HepG2 (cell line): ENCODE measurements around the gene THBS1. TPM values are rescaled to one million over a fixed set of nuclear protein-coding genes. Genes with fewer than 3 reads are reported as not detected.
A peak's percentile ranks its signal among the peaks of the same experiment; 100 is the strongest.

Source experiments
- ATAC-seq: fragments of 200-7000 bp; cut with Tn5 transposase; 3 replicates; pipeline ENCODE4 v1.9.1; 2020; ENCODE audit warnings: mild to moderate bottlenecking, moderate library complexity
- Bru-seq: library from RNA; stranded (reverse); fragments of 400-500 nt; gene quantifications from one replicate; lab custom pipeline; 2021; lab: Mats Ljungman, UMichigan
- BruChase-seq, 2 experiments: library from RNA; stranded (reverse); fragments of 400-500 nt; gene quantifications; one replicate each; lab custom pipeline; 2021; lab: Mats Ljungman, UMichigan
- BruUV-seq: library from RNA; stranded (reverse); fragments of 400-500 nt; replicated peaks from 2 replicates; lab custom pipeline; 2021; lab: Mats Ljungman, UMichigan
- CTCF ChIA-PET: fragments of 300-600 bp; formaldehyde crosslinking; extraction: SDS; loops from one replicate; lab custom pipeline; 2021; ENCODE audit warnings: low total read pairs, inconsistent platforms, low intra/inter-chr PET ratio; lab: Yijun Ruan, JAX
- POLR2A ChIA-PET: fragments of 350-600 bp; sonication (Branson Sonifier 250); formaldehyde crosslinking; loops from one replicate; lab custom pipeline; 2020; ENCODE audit warnings: antibody characterized with exemption, inconsistent platforms; lab: Yijun Ruan, JAX
- DNase-seq: peaks from one replicate; pipeline ENCODE4 v3.0.0-alpha.2; 2015; ENCODE audit warnings: low spot score
- FAIRE-seq: peaks from 3 replicates; lab custom pipeline; 2011; peaks lifted over from hg19 to GRCh38; lab: Jason Lieb, UNC
- H2AFZ ChIP-seq: one replicate; pipeline ENCODE4 v1.6.1; 2011; ENCODE audit warnings: low read length, inconsistent platforms
- H3K27ac ChIP-seq: fragments of 300-600 bp; 3 replicates; pipeline ENCODE4 v1.8.0; 2011; ENCODE audit warnings: mixed run types, mild to moderate bottlenecking, mixed read lengths, low read length, inconsistent platforms; ENCODE audit not compliant: insufficient read depth; ENCODE audit errors: extremely low read length
- H3K27me3 ChIP-seq, 2 experiments: fragments of 200-600 bp in 1 of 2; 2 replicates in 1 of 2; 3 replicates in 1 of 2; pipeline versions ENCODE4 v1.6.0 to v1.8.0; 2011; ENCODE audit warnings: low read length in 2 of 2, mild to moderate bottlenecking in 2 of 2, moderate library complexity in 2 of 2, inconsistent platforms in 1 of 2; ENCODE audit not compliant: insufficient read depth in 2 of 2, control insufficient read depth in 1 of 2
- H3K36me3 ChIP-seq, 2 experiments: fragments of 200-600 bp in 1 of 2; replicated peaks in 1 of 2; 2 replicates in 1 of 2; 3 replicates in 1 of 2; pipeline versions ENCODE4 v1.5.1 to v1.8.0; 2011; ENCODE audit warnings: low read length in 2 of 2, inconsistent platforms in 1 of 2; ENCODE audit not compliant: insufficient read depth in 2 of 2, control insufficient read depth in 1 of 2
- H3K4me1 ChIP-seq: 2 replicates; pipeline ENCODE4 v1.5.1; 2012; ENCODE audit warnings: low read length, inconsistent platforms; ENCODE audit not compliant: insufficient read depth
- H3K4me2 ChIP-seq: 2 replicates; pipeline ENCODE4 v1.6.0; 2011; ENCODE audit warnings: low read depth, low read length, inconsistent platforms
- H3K4me3 ChIP-seq, 3 experiments: fragments of 200-600 bp in 1 of 3; sonication (generic), shearing (Covaris generic) in 1 of 3; replicated peaks in 1 of 3; 2 replicates each; pipeline ENCODE4 v1.5.1; 2011 to 2016; ENCODE audit warnings: low read length in 3 of 3, inconsistent platforms in 2 of 3, low read depth in 2 of 3, mild to moderate bottlenecking in 2 of 3, control low read depth in 1 of 3, mixed read lengths in 1 of 3; ENCODE audit not compliant: insufficient read depth in 1 of 3
- H3K79me2 ChIP-seq: one replicate; pipeline ENCODE4 v1.6.1; 2011; ENCODE audit warnings: low read length, inconsistent platforms; ENCODE audit not compliant: insufficient read depth
- H3K9ac ChIP-seq: 2 replicates; pipeline ENCODE4 v1.6.0; 2011; ENCODE audit warnings: mild to moderate bottlenecking, low read depth, low read length, inconsistent platforms; ENCODE audit not compliant: insufficient read depth
- H3K9me3 ChIP-seq: 2 replicates; pipeline ENCODE4 v1.5.1; 2012; ENCODE audit warnings: mild to moderate bottlenecking, low read length
- H4K20me1 ChIP-seq: 2 replicates; pipeline ENCODE4 v1.6.0; 2011; ENCODE audit warnings: inconsistent platforms, mild to moderate bottlenecking, low read length, moderate library complexity; ENCODE audit not compliant: insufficient read depth
- BCL6 ChIP-seq: IDR thresholded peaks from 2 replicates; pipeline ENCODE4 v1.6.1; 2016; ENCODE audit warnings: missing genetic modification reagents, missing compliant biosample characterization
- CBX1 ChIP-seq: IDR thresholded peaks from one replicate; pipeline ENCODE4 v1.6.1; 2016; ENCODE audit warnings: antibody characterized with exemption, low read depth
- HMG20B ChIP-seq: conservative IDR thresholded peaks from 2 replicates; pipeline ENCODE4 v1.6.1; 2016; ENCODE audit warnings: missing genetic modification reagents, missing compliant biosample characterization
- SSRP1 ChIP-seq: IDR thresholded peaks from 2 replicates; pipeline ENCODE4 v1.6.1; 2016; ENCODE audit warnings: control low read depth
- ZNF746 ChIP-seq: sonication (generic); formaldehyde crosslinking; IDR thresholded peaks from 2 replicates; pipeline ENCODE4 v1.8.0; 2022; ENCODE audit warnings: mild to moderate bottlenecking, missing genetic modification reagents
- WGBS: methylation state at CpG from one replicate; pipeline ENCODE4 v1.1.6; 2017; ENCODE audit warnings: low lambda C conversion rate; 5-methylcytosine and 5-hydroxymethylcytosine counted together
- in situ Hi-C: cut with HindIII; loops from 2 replicates; pipeline ENCODE4 v1.10.0; 2017; ENCODE audit warnings: low pct_unique_long_range_greater_than_20kb; ENCODE audit not compliant: extremely low pct_ligation_motif_present
- intact Hi-C: fragments of 100-400 bp; cut with micrococcal nuclease; formaldehyde crosslinking; loops from one replicate; pipeline ENCODE4 v1.10.0; 2022; ENCODE audit not compliant: unreplicated experiment
- long read RNA-seq, 2 experiments: library from RNA in 1 of 2; library from polyadenylated mRNA in 1 of 2; stranded (forward) in 1 of 2; unstranded in 1 of 2; transcript quantifications; one replicate each; pipeline ENCODE4 v2.0.0, GENCODE V29; 2019 to 2022
- polyA minus RNA-seq, 3 experiments: library from RNA; depleted of rRNA, polyadenylated mRNA; stranded (reverse); fragments of >200 nt; gene quantifications; 2 replicates each; pipeline ENCODE4 v1.2.3, GENCODE V29; 2011; ENCODE audit warnings: low replicate concordance in 1 of 3
- polyA plus RNA-seq, 8 experiments: library from polyadenylated mRNA; depleted of rRNA in 3 of 8; stranded (reverse) in 7 of 8; unstranded in 1 of 8; fragments of >200 nt; fragmentation: Illumina TruSeq in 4 of 8; extraction: Trizol in 4 of 8; gene quantifications; 2 replicates each; pipeline versions ENCODE4 v1.2.1 to v1.2.3, GENCODE V29; 2011 to 2016; ENCODE audit warnings: low read depth in 4 of 8, missing spikeins in 1 of 8, mixed read lengths in 1 of 8; ENCODE audit not compliant: insufficient read depth in 1 of 8
- total RNA-seq, 5 experiments: library from RNA; depleted of rRNA; stranded (reverse); fragments of >200 nt; fragmentation: Illumina TruSeq; extraction: Trizol; gene quantifications; 2 replicates each; pipeline ENCODE4 v1.2.3, GENCODE V29; 2016; ENCODE audit warnings: low read depth in 1 of 5
- TF ChIP-seq, protein P1 (sequence below): IDR thresholded peaks from 2 replicates; pipeline ENCODE4 v1.6.1; 2016; ENCODE audit warnings: low read depth, control low read depth
- TF ChIP-seq, protein P2 (sequence below): IDR thresholded peaks from 2 replicates; pipeline ENCODE4 v1.6.1; 2016; ENCODE audit warnings: missing compliant biosample characterization, missing genetic modification reagents, borderline replicate concordance
- TF ChIP-seq, protein P3 (sequence below): IDR thresholded peaks from 2 replicates; pipeline ENCODE4 v1.6.1; 2016; ENCODE audit warnings: missing biosample characterization, missing genetic modification reagents, low read depth

THBS1 gene
- total RNA-seq (2016; rRNA removed; fragmentation: Illumina TruSeq; extraction: Trizol) (35.6 and 67.1 TPM in 2 replicates), polyA plus RNA-seq (2011; rRNA removed) (54.7 and 64.6 TPM in 2 replicates), polyA minus RNA-seq (2011; rRNA and poly(A)+ RNA removed; ENCODE audit: low replicate concordance) (15.2 and 310 TPM in 2 replicates), Bru-seq, nascent RNA (percentile 98 among the genes with signal in this experiment), BruChase-seq, experiment 1, labeled RNA remaining after a 6-hour chase (percentile 99 among the genes with signal in this experiment), BruChase-seq, experiment 2, labeled RNA remaining after a 2-hour chase (percentile 99 among the genes with signal in this experiment)
- total RNA-seq (2016; cell fraction: cytosol; rRNA removed; fragmentation: Illumina TruSeq; extraction: Trizol; ENCODE audit: low read depth) = 10.4 and 13.6 TPM in 2 replicates
- 31.2 and 67.2 TPM in 2 replicates for total RNA-seq (2016; cell fraction: insoluble cytoplasmic fraction; rRNA removed; fragmentation: Illumina TruSeq; extraction: Trizol)
- total RNA-seq (2016; cell fraction: membrane; rRNA removed; fragmentation: Illumina TruSeq; extraction: Trizol) = 12.7 and 15.5 TPM in 2 replicates
- 154 and 191 TPM in 2 replicates for total RNA-seq (2016; cell fraction: nucleus; rRNA removed; fragmentation: Illumina TruSeq; extraction: Trizol)
- polyA plus RNA-seq (2011; cell fraction: cytosol; rRNA removed) = 18.4 and 18.6 TPM in 2 replicates
- 258 and 353 TPM in 2 replicates for polyA plus RNA-seq (2011; cell fraction: nucleus; rRNA removed)
- 14.5 and 32.8 TPM in 2 replicates for polyA plus RNA-seq (2012)
- 1.0 and 1.3 TPM in 2 replicates for polyA plus RNA-seq (2016; cell fraction: cytosol; fragmentation: Illumina TruSeq; extraction: Trizol; ENCODE audit: low read depth)
- 13.5 and 17.7 TPM in 2 replicates for polyA plus RNA-seq (2016; cell fraction: insoluble cytoplasmic fraction; fragmentation: Illumina TruSeq; extraction: Trizol; ENCODE audit: low read depth)
- 1.9 and 2.6 TPM in 2 replicates for polyA plus RNA-seq (2016; cell fraction: membrane; fragmentation: Illumina TruSeq; extraction: Trizol; ENCODE audit: low read depth)
- 147 and 163 TPM in 2 replicates for polyA plus RNA-seq (2016; cell fraction: nucleus; fragmentation: Illumina TruSeq; extraction: Trizol; ENCODE audit: insufficient read depth, low read depth)
- 142 and 165 TPM in 2 replicates for polyA minus RNA-seq (2011; cell fraction: cytosol; rRNA and poly(A)+ RNA removed)
- polyA minus RNA-seq (2011; cell fraction: nucleus; rRNA and poly(A)+ RNA removed) = 395 and 466 TPM in 2 replicates
- long read RNA-seq, experiment 1, partial matches to known transcripts = 5 of 10 reads
- long read RNA-seq, experiment 1, other reads (novel, unspliced or antisense) = 5 of 10 reads
- long read RNA-seq, experiment 2, full-length matches to known transcripts = 21 of 92 reads
- long read RNA-seq, experiment 2, partial matches to known transcripts = 19 of 92 reads
- long read RNA-seq, experiment 2, other reads (novel, unspliced or antisense) = 52 of 92 reads

DNA sequence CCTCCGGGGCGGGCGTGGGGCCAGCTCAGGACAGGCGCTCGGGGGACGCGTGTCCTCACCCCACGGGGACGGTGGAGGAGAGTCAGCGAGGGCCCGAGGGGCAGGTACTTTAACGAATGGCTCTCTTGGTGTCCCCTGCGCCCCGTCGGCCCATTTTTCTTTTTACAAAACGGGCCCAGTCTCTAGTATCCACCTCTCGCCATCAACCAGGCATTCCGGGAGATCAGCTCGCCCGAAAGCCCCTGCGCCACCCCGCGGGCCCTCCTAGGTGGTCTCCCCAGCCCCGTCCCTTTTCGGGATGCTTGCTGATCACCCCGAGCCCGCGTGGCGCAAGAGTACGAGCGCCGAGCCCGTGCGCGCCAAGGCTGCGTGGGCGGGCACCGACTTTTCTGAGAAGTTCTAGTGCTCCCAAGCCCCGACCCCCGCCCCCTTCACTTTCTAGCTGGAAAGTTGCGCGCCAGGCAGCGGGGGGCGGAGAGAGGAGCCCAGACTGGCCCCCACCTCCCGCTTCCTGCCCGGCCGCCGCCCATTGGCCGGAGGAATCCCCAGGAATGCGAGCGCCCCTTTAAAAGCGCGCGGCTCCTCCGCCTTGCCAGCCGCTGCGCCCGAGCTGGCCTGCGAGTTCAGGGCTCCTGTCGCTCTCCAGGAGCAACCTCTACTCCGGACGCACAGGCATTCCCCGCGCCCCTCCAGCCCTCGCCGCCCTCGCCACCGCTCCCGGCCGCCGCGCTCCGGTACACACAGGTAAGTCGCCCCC is at the start of gene THBS1:
Gene THBS1, plus strand, starts transcription at position 595 of the 757 bp plus-strand sequence. CDS start 779 bp downstream, outside the sequence.
- ATAC-seq (peak; percentile 74), DNase-seq (peak; percentile 81), FAIRE-seq (no peak)
- ChIA-PET POLR2A (interaction anchor here (0.7 to 3.7 kb wide), 18 partner anchors 9 to 707 kb away, joined by 3 to 50 read pairs (median 5); no protein-coding TSS in a partner anchor), CTCF (interaction anchor here (1.1 to 3.2 kb wide), 5 partner anchors 267 to 873 kb away, joined by 3 to 26 read pairs (median 13); no protein-coding TSS in a partner anchor)
- BruUV-seq = TSS peak; percentile 73
- H3K4me1 ChIP-seq = peaks cover 55% of the 10 kb centered on the region
- intact Hi-C loops (loop anchor here (1.0 to 5.0 kb wide), 7 partner anchors 125 to 763 kb away; no protein-coding TSS in a partner anchor), in situ Hi-C loops (loop anchor here (5.0 to 10.0 kb wide), 5 partner anchors 146 to 766 kb away; no protein-coding TSS in a partner anchor)
- H3K4me2 ChIP-seq = peak within 1 kb of the TSS; percentile 92
- peak within 1 kb of the TSS; percentile 64 to 88 (median 67) for H3K4me3 ChIP-seq
- H3K9ac ChIP-seq = peak within 1 kb of the TSS; percentile 78
- peak within 1 kb of the TSS; percentile 65 for H3K27ac ChIP-seq
- WGBS = no CpG with 5 or more reads among the region's 74 CpGs
- peaks cover 13% of the 10 kb centered on the region; the same call in 1 of the 2 replicates for H4K20me1 ChIP-seq
- H3K79me2 ChIP-seq = peaks cover 22% of the 10 kb centered on the region
- H3K9me3 ChIP-seq = no peaks in the 10 kb centered on the region
- H2AFZ ChIP-seq = no peak within 1 kb of the TSS
- peaks cover 0 to 4% of the 10 kb centered on the region in 2 experiments; a peak in 1 of 5 replicates for H3K27me3 ChIP-seq
- peaks cover 6 to 28% of the 10 kb centered on the region in 2 experiments for H3K36me3 ChIP-seq
- TF ChIP-seq, protein P1, sequence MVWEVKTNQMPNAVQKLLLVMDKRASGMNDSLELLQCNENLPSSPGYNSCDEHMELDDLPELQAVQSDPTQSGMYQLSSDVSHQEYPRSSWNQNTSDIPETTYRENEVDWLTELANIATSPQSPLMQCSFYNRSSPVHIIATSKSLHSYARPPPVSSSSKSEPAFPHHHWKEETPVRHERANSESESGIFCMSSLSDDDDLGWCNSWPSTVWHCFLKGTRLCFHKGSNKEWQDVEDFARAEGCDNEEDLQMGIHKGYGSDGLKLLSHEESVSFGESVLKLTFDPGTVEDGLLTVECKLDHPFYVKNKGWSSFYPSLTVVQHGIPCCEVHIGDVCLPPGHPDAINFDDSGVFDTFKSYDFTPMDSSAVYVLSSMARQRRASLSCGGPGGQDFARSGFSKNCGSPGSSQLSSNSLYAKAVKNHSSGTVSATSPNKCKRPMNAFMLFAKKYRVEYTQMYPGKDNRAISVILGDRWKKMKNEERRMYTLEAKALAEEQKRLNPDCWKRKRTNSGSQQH (CRISPR knock-in tag) = 0 out of 2 replicates have a peak, but pooled peaks have one; percentile 19
- TF ChIP-seq CBX1 (peak; percentile 71), SSRP1 (peak; percentile 86; the same call in 1 of the 2 replicates), ZNF746 (CRISPR knock-in tag) (no peak; the same call in 1 of the 2 replicates), BCL6 (CRISPR knock-in tag) (peak; percentile 75), HMG20B (0 out of 2 replicates have a peak, but pooled peaks have one; percentile 10)
- TF ChIP-seq, protein P2, sequence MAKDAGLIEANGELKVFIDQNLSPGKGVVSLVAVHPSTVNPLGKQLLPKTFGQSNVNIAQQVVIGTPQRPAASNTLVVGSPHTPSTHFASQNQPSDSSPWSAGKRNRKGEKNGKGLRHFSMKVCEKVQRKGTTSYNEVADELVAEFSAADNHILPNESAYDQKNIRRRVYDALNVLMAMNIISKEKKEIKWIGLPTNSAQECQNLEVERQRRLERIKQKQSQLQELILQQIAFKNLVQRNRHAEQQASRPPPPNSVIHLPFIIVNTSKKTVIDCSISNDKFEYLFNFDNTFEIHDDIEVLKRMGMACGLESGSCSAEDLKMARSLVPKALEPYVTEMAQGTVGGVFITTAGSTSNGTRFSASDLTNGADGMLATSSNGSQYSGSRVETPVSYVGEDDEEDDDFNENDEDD = peak; percentile 54; the same call in 1 of the 2 replicates
- TF ChIP-seq, protein P3, sequence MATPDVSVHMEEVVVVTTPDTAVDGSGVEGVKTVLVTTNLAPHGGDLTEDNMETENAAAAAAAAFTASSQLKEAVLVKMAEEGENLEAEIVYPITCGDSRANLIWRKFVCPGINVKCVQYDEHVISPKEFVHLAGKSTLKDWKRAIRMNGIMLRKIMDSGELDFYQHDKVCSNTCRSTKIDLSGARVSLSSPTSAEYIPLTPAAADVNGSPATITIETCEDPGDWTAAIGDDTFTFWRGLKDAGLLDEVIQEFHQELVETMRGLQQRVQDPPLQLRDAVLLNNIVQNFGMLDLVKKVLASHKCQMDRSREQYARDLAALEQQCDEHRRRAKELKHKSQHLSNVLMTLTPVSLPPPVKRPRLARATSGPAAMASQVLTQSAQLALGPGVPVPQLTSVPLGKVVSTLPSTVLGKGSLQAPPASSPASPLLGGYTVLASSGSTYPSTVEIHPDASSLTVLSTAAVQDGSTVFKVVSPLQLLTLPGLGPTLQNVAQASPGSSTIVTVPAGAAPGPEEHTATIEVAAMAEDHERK (CRISPR knock-in tag) = no peak
